Ishikawa (cell line): ENCODE data around the gene ATP1A1.

Experiments
- CEBPB ChIP-seq: IDR thresholded peaks from 2 replicates; pipeline ENCODE4 v1.6.1; 2012
- EP300 ChIP-seq: IDR thresholded peaks from 2 replicates; pipeline ENCODE4 v1.6.1; 2012; ENCODE audit warnings: borderline replicate concordance
- FOXM1 ChIP-seq: IDR thresholded peaks from 2 replicates; pipeline ENCODE4 v1.6.1; 2012; ENCODE audit warnings: low read depth, borderline replicate concordance
- MAX ChIP-seq: IDR thresholded peaks from 2 replicates; pipeline ENCODE4 v1.6.1; 2012
- RAD21 ChIP-seq: IDR thresholded peaks from 2 replicates; pipeline ENCODE4 v1.6.1; 2012; ENCODE audit warnings: low read depth
- TF ChIP-seq, protein P1 (sequence below): IDR thresholded peaks from 2 replicates; pipeline ENCODE4 v1.6.1; 2012; ENCODE audit warnings: low read depth, mild to moderate bottlenecking

DNA sequence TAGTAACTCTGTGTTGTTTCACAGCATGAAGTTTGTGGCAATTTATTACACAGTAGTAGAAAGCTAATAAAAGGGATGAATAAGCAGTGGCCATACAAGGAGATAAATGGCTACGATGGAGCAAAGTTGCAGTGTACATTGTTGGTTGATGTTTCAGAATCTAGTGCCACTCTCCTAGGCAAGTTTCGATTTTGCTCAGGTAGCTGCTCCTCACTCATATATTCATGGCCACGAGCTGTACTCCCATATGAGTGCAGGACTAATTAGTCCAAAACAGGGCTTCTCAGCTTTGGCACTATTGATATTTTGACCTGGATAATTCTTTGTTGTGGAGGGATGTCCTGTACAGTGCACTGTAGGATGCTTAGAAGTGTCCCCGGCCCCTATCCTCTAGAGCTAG lies 30.0 kb upstream of the ATP1A1 start:
- TF ChIP-seq, protein P1, sequence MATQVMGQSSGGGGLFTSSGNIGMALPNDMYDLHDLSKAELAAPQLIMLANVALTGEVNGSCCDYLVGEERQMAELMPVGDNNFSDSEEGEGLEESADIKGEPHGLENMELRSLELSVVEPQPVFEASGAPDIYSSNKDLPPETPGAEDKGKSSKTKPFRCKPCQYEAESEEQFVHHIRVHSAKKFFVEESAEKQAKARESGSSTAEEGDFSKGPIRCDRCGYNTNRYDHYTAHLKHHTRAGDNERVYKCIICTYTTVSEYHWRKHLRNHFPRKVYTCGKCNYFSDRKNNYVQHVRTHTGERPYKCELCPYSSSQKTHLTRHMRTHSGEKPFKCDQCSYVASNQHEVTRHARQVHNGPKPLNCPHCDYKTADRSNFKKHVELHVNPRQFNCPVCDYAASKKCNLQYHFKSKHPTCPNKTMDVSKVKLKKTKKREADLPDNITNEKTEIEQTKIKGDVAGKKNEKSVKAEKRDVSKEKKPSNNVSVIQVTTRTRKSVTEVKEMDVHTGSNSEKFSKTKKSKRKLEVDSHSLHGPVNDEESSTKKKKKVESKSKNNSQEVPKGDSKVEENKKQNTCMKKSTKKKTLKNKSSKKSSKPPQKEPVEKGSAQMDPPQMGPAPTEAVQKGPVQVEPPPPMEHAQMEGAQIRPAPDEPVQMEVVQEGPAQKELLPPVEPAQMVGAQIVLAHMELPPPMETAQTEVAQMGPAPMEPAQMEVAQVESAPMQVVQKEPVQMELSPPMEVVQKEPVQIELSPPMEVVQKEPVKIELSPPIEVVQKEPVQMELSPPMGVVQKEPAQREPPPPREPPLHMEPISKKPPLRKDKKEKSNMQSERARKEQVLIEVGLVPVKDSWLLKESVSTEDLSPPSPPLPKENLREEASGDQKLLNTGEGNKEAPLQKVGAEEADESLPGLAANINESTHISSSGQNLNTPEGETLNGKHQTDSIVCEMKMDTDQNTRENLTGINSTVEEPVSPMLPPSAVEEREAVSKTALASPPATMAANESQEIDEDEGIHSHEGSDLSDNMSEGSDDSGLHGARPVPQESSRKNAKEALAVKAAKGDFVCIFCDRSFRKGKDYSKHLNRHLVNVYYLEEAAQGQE, result no peak
- TF ChIP-seq CEBPB, result no peak
- no peak for TF ChIP-seq MAX
- TF ChIP-seq EP300, result no peak
- TF ChIP-seq RAD21, result no peak
- no peak for TF ChIP-seq FOXM1
